ENCODE measurements around the gene GDPD2.
A peak's percentile ranks its signal among the peaks of the same experiment; 100 is the strongest.
"Not testable (repeated sequence)": the region's sequence is repeated elsewhere in the genome, so short reads cannot be mapped to it uniquely, and the experiment has no call there.

GDPD2 gene

GRCh38 chrX:70422851-70423341 is at the start of gene GDPD2:
TSS of gene GDPD2 (plus strand) at chrX:70423314. CDS start at chrX:70424985, 1,671 bp downstream.
- no peak for DNase-seq (ENCODE audit: low spot score)
- ChIA-PET POLR2A (ENCODE audit: low non-redundant PET) (no interaction called here), CTCF (interaction anchor here (0.7 to 0.9 kb wide), 2 partner anchors 14 to 135 kb away, joined by 3 read pairs; no protein-coding TSS in a partner anchor)
- peak within 1 kb of the TSS; percentile 25; the same call in 1 of the 2 replicates for H3K27ac ChIP-seq
- TF ChIP-seq CTCF (conservative IDR thresholded peaks at IDR 0.05; ENCODE audit: low read depth): no peak

- ChIA-PET POLR2A (ENCODE audit: low non-redundant PET) (no interaction called here), CTCF (interaction anchor here (0.5 to 0.9 kb wide), 2 partner anchors 11 to 16 kb away, joined by 3 to 4 read pairs; no protein-coding TSS in a partner anchor)
Measured at GRCh38 chrX:70386235-70386634, 36.9 kb upstream of the GDPD2 start.

GRCh38 chrX:70398899-70399298 is 24.2 kb upstream of the GDPD2 start:
- POLR2A ChIA-PET (ENCODE audit: low non-redundant PET): no interaction called here
- no peak for TF ChIP-seq CTCF (conservative IDR thresholded peaks at IDR 0.05; ENCODE audit: low read depth)
- H3K27ac ChIP-seq: no peak overlapping the region
- CTCF ChIA-PET: no interaction called here
- no peak for DNase-seq (ENCODE audit: low spot score)

More at GRCh38 chrX:70386235-70386634, 36.9 kb upstream of the GDPD2 start:
- no peak overlapping the region for H3K27ac ChIP-seq
- no peak for DNase-seq (ENCODE audit: low spot score)
- TF ChIP-seq CTCF (conservative IDR thresholded peaks at IDR 0.05; ENCODE audit: low read depth): no peak

- H3K27ac ChIP-seq; DNase-seq (ENCODE audit: low spot score); CTCF ChIA-PET; POLR2A ChIA-PET (ENCODE audit: low non-redundant PET): not testable (repeated sequence)
Measured at GRCh38 chrX:70400181-70400580, 22.9 kb upstream of the GDPD2 start.

- H3K27ac ChIP-seq: no peak overlapping the region
- DNase-seq (ENCODE audit: low spot score): peak; percentile 15
- POLR2A ChIA-PET (ENCODE audit: low non-redundant PET): no interaction called here
- no peak for TF ChIP-seq CTCF (conservative IDR thresholded peaks at IDR 0.05; ENCODE audit: low read depth)
- CTCF ChIA-PET: interaction anchor here (0.8 to 1.2 kb wide), 2 partner anchors 17 to 1533 kb away, joined by 3 read pairs; no protein-coding TSS in a partner anchor
Measured at GRCh38 chrX:70402721-70403120, 20.4 kb upstream of the GDPD2 start.

- DNase-seq (ENCODE audit: low spot score): no peak
- CTCF ChIA-PET: no interaction called here
- POLR2A ChIA-PET (ENCODE audit: low non-redundant PET): no interaction called here
- no peak for TF ChIP-seq CTCF (conservative IDR thresholded peaks at IDR 0.05; ENCODE audit: low read depth)
- H3K27ac ChIP-seq: no peak overlapping the region
Measured at GRCh38 chrX:70405003-70405402, 18.1 kb upstream of the GDPD2 start.

GRCh38 chrX:70410921-70411320 is 12.2 kb upstream of the GDPD2 start:
- no peak overlapping the region for H3K27ac ChIP-seq
- POLR2A ChIA-PET (ENCODE audit: low non-redundant PET): no interaction called here
- CTCF ChIA-PET: no interaction called here
- no peak for TF ChIP-seq CTCF (conservative IDR thresholded peaks at IDR 0.05; ENCODE audit: low read depth)
- DNase-seq (ENCODE audit: low spot score): no peak
